HL-60/S4 treated with phorbol 12-myristate 13-acetate at 8.2 ng/mL for 4 days and 3 days (cell line): ENCODE results near the gene TREX2.

ENCODE experiments used
- in situ Hi-C: fragments of 300-500 bp; cut with MboI; formaldehyde crosslinking; loops from 2 replicates; pipeline ENCODE4 v1.15.0; 2022; ENCODE audit warnings: low sequenced_read_pairs

Gene TREX2

GRCh38 chrX:153441296-153441695 is 4.6 kb downstream of the TREX2 start:
- in situ Hi-C loops, result no loop called here

DNA sequence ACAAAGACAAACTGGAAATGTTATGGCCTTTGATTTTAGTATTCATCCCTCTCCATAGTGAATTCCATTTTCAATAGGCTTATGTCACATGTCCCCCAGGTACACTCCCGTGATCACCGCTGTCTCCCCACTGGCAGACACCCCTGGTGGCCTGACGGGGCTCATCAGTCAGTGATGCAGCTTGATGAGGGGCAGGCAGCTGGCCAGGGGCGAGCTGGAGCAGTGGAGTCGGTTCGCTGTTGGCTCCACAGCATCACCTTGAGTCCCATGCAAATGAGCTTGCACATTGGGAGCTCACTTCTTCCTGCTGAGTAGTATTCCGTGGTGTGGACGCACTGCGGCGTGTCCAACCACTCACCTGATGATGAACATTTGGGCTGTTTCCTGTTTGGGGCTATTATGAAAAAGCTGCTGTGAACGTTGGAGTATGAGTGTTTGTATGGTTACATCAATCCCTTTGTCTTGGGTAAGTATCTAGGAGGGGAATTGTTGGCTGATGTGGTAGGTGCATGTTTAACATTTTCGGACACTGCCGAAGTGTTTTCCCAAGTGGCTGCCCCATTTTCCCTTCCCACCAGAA is 5.2 kb downstream of the TREX2 start:
- in situ Hi-C loops, result no loop called here

DNA sequence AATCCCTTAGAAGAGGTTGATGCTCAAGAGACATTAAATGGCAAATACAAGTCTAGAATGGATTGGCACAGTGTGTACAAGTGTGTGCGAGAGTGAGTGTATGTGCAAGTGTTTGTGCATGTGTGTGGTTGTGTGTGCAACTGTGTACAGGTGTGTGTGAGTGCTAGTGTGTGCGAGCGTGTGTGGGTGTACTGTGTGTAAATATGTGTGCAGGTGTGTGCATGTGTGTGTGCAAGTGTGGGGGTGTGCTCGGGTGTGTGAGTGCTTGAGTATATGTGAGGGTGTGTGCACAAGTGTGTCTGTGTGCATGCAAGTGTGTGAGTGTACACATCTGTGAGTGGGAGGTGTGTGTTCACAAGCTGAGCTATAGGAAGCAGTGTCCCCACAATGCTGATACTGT is 5.9 kb downstream of the TREX2 start:
- in situ Hi-C loops, result no loop called here

- in situ Hi-C loops, result no loop called here
Observed at GRCh38 chrX:153438532-153438931, 7.3 kb downstream of the TREX2 start.

- in situ Hi-C loops, result no loop called here
Observed at GRCh38 chrX:153435845-153436244, 10.0 kb downstream of the TREX2 start.

- in situ Hi-C loops, result no loop called here
Observed at GRCh38 chrX:153434801-153435200, 11.1 kb downstream of the TREX2 start.

DNA sequence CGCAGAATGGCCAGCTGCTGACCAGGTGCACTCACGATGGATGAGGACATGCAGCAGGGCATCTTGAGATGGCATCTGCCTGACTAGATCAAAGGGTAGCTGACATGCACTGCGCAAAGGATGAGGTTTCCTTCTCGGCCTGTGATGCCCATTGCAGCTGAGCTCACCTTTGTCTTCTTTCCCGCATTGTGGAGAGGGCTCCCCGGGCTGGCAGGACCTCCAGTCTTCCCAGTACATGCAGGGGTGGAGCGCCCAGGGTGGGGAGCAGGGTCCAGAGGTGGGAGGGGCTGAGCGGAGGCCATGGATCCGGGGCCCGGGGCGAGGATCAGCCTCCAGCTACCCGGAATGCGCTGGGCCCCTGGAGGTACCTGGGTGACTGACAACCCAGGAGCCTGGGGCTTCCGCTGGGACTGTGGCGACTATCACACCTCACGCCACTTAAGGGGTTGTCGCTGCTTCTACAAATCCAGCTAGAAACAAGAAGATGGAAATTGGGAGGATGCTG is 12.0 kb downstream of the TREX2 start:
- in situ Hi-C loops, result no loop called here

DNA sequence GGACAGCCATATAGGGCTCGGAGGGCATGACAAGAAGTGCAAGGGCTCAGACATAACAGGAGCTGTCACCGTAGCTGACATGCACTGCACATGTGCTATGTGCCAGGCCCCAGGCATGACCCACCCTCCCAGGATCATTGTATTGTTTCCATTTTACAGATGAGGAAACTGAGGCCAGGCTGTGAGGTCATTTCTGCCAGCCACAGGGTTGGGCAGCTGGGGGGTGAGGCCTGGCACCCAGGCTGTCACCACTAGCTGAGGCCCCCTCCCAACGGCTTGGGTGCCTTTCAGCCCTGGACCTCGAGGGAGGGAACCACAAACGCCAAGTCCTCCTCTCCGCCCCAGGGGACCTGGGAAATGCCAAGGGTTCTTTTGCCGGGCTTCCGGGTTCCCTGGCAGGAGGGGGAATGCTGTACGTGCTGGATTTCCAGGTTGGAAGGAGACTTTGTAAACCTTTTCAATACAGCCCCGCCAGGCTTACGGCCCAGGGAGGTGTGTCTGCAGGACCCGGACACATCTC is 12.6 kb downstream of the TREX2 start:
- in situ Hi-C loops, result no loop called here

- in situ Hi-C loops, result no loop called here
Observed at GRCh38 chrX:153430796-153431195, 15.1 kb downstream of the TREX2 start.

GRCh38 chrX:153426204-153426603 is 19.7 kb downstream of the TREX2 start:
- in situ Hi-C loops, result no loop called here

DNA sequence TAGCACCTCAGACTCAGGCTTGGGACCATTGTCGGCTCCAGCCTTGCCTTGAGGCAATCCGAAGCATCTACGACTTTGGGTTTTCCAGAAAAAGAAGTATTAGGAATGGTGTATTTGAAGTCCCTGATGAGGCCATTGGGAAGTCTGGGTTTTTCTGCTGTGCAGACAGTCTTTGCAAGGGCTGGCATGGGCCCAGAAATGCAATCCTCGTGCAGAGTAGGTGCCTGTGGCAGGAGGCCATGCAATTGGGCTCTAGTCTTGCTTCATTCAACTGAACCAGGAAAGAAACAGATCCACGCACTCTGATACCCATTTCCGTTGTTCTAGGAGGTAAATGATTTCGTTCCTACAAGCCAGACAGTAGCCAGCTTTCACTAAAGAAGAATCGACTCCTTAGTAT is 22.2 kb downstream of the TREX2 start:
- in situ Hi-C loops, result no loop called here

DNA sequence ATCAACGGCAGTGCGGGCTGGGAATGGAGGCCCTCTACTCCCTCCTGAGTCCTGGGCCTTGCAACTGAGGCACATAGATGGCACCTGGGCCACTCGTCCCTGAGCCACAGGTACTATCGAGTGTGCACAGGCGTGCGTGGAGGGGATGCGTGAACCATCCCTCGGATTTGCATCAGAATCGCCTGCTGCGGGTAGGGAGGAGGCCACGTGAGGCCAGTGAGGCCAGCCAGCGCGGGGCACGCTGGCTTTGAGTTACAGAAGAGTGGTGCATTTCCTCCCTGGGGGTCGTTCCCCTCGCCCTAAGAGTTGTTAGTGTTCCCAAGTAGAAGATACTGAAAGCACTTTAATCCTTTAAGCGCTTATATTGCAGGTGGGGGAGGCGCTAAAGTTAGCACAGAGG is 24.0 kb downstream of the TREX2 start:
- in situ Hi-C loops, result no loop called here

DNA sequence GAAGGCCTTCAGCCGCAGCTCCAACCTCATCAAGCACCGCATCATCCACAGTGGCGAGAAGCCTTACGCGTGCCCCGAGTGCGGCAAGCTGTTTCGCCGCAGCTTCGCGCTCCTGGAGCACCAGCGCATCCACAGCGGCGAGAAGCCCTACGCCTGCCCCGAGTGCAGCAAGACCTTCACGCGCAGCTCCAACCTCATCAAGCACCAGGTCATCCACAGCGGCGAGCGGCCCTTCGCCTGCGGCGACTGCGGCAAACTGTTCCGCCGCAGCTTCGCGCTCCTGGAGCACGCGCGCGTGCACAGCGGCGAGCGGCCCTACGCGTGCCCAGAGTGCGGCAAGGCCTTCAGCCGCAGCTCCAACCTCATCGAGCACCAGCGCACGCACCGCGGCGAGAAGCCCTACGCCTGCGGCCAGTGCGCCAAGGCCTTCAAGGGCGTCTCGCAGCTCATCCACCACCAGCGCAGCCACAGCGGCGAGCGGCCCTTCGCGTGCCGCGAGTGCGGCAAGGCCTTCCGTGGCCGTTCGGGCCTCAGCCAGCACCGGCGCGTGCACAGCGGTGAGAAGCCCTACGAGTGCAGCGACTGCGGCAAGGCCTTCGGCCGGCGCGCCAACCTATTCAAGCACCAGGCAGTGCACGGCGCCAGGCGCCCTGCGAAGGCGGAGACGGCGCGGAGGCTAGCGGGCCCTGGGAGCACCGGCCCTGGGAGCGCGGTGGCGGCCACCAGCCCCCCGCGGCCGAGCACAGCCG is 24.8 kb downstream of the TREX2 start:
- in situ Hi-C loops, result no loop called here

DNA sequence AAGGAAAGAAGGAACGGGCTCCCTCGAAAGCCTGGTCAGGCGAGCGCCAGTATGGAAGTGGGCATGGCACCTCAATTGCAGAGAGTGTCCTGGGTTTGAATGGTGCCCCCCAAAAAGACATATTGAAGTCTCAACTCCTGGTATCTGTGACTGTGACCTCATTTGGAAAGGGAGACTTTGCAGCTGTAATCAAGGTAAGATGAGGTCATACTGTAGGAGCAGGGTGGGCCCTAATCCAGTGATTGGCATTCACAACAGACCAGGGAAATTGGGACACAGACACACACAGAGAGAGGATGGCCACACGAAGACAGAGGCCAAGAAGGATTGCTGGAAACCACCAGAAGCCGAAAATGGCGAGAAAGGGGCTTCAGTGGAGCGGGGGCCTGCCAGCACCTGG is 28.2 kb downstream of the TREX2 start:
- in situ Hi-C loops, result no loop called here

DNA sequence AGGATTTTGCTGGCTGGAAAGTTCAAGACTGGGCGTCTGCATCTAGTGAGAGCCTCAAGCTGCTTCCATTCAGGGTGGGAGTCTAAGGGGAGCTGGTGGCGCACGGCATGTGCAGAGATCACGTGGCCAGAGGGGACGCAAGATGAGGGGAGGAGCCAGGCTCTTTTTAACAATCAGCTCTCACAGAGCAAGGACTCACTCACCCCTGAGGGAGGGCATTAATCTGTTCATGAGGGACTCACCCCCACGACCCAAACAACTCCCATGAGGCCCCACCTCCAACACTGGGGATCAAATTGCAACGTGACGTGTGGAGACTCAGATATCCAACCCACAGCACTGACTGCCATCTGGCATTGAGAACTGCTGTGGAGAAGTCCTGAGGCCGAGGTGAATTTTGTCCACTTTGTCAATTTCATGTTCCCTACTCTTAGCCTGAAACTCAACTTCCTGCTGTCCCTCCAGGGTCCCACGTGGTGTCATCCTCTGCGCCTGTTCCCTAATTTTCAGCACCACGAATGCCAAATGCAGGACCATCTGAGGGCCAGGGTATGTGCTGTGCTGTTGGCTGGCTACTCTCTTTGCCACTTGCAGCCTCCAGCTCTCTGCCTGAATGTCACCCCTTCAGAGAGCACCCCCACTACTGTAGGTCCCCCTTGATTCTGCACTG is 28.9 kb downstream of the TREX2 start:
- in situ Hi-C loops, result no loop called here

DNA sequence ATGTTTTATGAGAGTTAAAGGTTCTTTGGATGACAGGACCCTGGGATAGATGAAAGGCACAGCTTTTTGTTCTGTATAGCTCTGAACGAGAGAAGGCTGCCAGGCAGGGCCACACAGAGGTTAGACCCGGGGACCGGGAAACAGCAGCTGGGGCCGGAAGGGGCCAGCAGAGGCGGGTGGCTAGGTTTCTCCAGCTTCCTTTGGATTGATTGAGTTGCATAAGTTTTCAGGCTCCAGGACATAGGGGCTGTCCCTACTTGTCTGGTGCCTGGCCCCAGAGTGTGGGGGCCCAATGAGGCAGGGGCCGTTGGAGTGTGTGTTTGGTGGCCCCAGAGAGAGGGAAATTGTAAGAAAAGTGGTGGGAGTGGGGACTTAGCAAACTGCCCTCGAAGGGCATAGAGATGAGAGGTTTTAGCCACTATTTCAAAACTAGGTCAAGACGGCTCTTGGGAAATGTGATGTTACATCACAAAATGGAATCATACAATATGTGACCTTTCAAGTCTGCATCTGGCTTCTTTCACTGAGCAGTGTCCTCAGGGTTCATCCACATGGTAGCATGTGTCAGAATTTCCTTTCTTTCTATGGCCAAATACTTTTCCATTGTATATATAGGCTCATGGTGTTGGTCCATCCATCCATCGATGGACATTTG is 30.9 kb downstream of the TREX2 start:
- in situ Hi-C loops, result no loop called here

DNA sequence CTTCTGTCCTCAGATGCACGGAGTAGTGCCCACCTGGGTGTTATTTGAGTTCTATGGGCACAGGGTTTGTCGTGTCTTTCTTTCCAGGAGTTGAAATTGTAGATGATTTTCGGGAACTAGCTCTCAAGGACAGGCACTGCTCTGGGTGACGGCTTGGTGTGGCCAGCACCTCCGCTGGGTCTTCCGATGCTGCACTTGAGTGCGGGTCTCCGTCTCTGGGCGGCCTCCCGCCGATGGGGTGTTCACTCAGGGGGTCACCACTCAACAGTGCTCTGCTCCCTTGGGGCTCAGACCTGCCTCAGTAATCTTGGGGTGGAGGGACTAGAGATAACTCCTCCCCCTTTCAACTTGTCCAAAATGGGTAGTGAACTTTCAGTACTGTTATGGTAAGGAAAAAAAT is 32.1 kb downstream of the TREX2 start:
- in situ Hi-C loops, result no loop called here

GRCh38 chrX:153412746-153413720 is 32.8 kb downstream of the TREX2 start:
- in situ Hi-C loops, result no loop called here

DNA sequence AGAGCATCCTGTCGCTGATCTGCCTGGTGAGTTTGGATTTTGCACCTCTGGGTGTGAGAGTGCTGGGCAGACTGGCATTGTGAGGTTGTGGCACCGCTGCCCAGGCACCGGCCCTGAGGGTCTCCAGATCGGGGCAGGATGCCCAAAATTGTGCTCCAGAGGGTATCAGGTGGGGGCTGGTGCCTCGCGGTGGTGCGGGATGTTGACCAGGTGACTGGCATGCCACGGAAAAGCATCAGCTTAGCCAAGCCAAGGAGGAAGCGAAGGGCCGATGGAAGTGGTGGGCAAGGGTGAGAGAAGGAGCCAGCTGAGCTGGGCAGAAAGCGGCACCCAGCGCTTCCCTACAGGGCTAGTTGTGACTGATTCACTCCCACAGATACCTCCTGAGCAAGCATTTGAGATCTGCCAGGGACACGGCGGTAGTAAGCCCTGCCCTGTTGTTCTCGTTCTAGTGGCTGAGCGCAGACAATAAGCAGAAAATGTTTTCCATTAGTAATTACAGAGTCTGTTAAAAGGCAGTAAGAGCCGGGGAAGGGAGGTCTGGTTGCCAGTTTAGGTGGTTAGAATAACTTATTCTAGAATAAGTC is 33.8 kb downstream of the TREX2 start:
- in situ Hi-C loops, result no loop called here
